GM21737 (cell line): ENCODE data around the gene NEO1.

Experiments
- ATAC-seq: cut with Tn5 transposase; IDR thresholded peaks from one replicate; pipeline ENCODE4 v1.9.1; 2021; ENCODE audit warnings: mild to moderate bottlenecking, moderate library complexity; ENCODE audit not compliant: unreplicated experiment

The NEO1 gene

GRCh38 chr15:73030122-73030679 lies 22.1 kb upstream of the NEO1 start:
- no peak for ATAC-seq

- no peak for ATAC-seq
These were observed 20.6 kb upstream of the NEO1 start for GRCh38 chr15:73031648-73032047.

- no peak for ATAC-seq
These were observed 18.7 kb upstream of the NEO1 start for GRCh38 chr15:73033611-73034010.

GRCh38 chr15:73034221-73034620 lies 18.0 kb upstream of the NEO1 start:
- ATAC-seq, result no peak

- no peak for ATAC-seq
These were observed 17.0 kb upstream of the NEO1 start for GRCh38 chr15:73035221-73035620.

- no peak for ATAC-seq
These were observed 14.0 kb upstream of the NEO1 start for GRCh38 chr15:73038220-73038619.

GRCh38 chr15:73046073-73046472 lies 6.2 kb upstream of the NEO1 start:
- no peak for ATAC-seq

GRCh38 chr15:73047882-73048281 lies 4.4 kb upstream of the NEO1 start:
- no peak for ATAC-seq

- ATAC-seq, result no peak
These were observed 3.5 kb upstream of the NEO1 start for GRCh38 chr15:73048624-73049295.

GRCh38 chr15:73049564-73050215 lies 2.6 kb upstream of the NEO1 start:
- no peak for ATAC-seq

GRCh38 chr15:73050561-73051295 lies 1.5 kb upstream of the NEO1 start:
- no peak for ATAC-seq

GRCh38 chr15:73051391-73051806 lies 864 bp upstream of the NEO1 start:
- peak; percentile 24 for ATAC-seq

GRCh38 chr15:73052653-73053397 lies 562 bp downstream of the NEO1 start:
- peak; percentile 49 for ATAC-seq

- ATAC-seq, result no peak
These were observed 1.1 kb downstream of the NEO1 start for GRCh38 chr15:73053398-73053723.

GRCh38 chr15:73054417-73054953 lies 2.2 kb downstream of the NEO1 start:
- no peak for ATAC-seq

GRCh38 chr15:73056460-73056859 lies 4.2 kb downstream of the NEO1 start:
- ATAC-seq, result no peak

GRCh38 chr15:73058437-73058836 lies 6.2 kb downstream of the NEO1 start:
- ATAC-seq, result no peak

- ATAC-seq, result no peak
These were observed 12.9 kb downstream of the NEO1 start for GRCh38 chr15:73065114-73065513.

GRCh38 chr15:73069109-73069508 lies 16.8 kb downstream of the NEO1 start:
- no peak for ATAC-seq

GRCh38 chr15:73072894-73073293 lies 20.6 kb downstream of the NEO1 start:
- ATAC-seq, result no peak

GRCh38 chr15:73074241-73074640 lies 22.0 kb downstream of the NEO1 start:
- no peak for ATAC-seq
